Measurements from ENCODE around the gene CLMN.

CLMN gene

GRCh38 chr14:95240859-95241813 is 78.6 kb downstream of the CLMN start:
- DNase-seq (ENCODE audit: low read depth, low spot score) = no peak

- DNase-seq (ENCODE audit: low read depth, low spot score) = no peak
Measured at GRCh38 chr14:95238487-95239298, 81.0 kb downstream of the CLMN start.

GRCh38 chr14:95237958-95238340 is 81.8 kb downstream of the CLMN start:
- no peak for DNase-seq (ENCODE audit: low read depth, low spot score)

GRCh38 chr14:95237121-95237957 is 82.4 kb downstream of the CLMN start:
- no peak for DNase-seq (ENCODE audit: low read depth, low spot score)

GRCh38 chr14:95236221-95236620 is 83.5 kb downstream of the CLMN start:
- no peak for DNase-seq (ENCODE audit: low read depth, low spot score)

- no peak for DNase-seq (ENCODE audit: low read depth, low spot score)
Measured at GRCh38 chr14:95235767-95236166, 83.9 kb downstream of the CLMN start.

GRCh38 chr14:95235351-95235750 is 84.4 kb downstream of the CLMN start:
- DNase-seq (ENCODE audit: low read depth, low spot score) = peak; percentile 13

GRCh38 chr14:95234426-95234825 is 85.3 kb downstream of the CLMN start:
- no peak for DNase-seq (ENCODE audit: low read depth, low spot score)

GRCh38 chr14:95233702-95234241 is 85.9 kb downstream of the CLMN start:
- DNase-seq (ENCODE audit: low read depth, low spot score) = no peak

GRCh38 chr14:95232894-95233584 is 86.7 kb downstream of the CLMN start:
- DNase-seq (ENCODE audit: low read depth, low spot score) = no peak

GRCh38 chr14:95231966-95232633 is 87.6 kb downstream of the CLMN start:
- no peak for DNase-seq (ENCODE audit: low read depth, low spot score)

GRCh38 chr14:95229749-95230148 is 90.0 kb downstream of the CLMN start:
- DNase-seq (ENCODE audit: low read depth, low spot score) = no peak

- no peak for DNase-seq (ENCODE audit: low read depth, low spot score)
Measured at GRCh38 chr14:95228240-95228639, 91.5 kb downstream of the CLMN start.

GRCh38 chr14:95227279-95227860 is 92.3 kb downstream of the CLMN start:
- DNase-seq (ENCODE audit: low read depth, low spot score) = peak; percentile 88

GRCh38 chr14:95226801-95227200 is 92.9 kb downstream of the CLMN start:
- DNase-seq (ENCODE audit: low read depth, low spot score) = no peak

- DNase-seq (ENCODE audit: low read depth, low spot score) = no peak
Measured at GRCh38 chr14:95225251-95225887, 94.3 kb downstream of the CLMN start.

- DNase-seq (ENCODE audit: low read depth, low spot score) = peak; percentile 50
Measured at GRCh38 chr14:95222870-95223398, 96.8 kb downstream of the CLMN start.

GRCh38 chr14:95222151-95222631 is 97.5 kb downstream of the CLMN start:
- DNase-seq (ENCODE audit: low read depth, low spot score) = peak; percentile 73

GRCh38 chr14:95221531-95221930 is 98.2 kb downstream of the CLMN start:
- DNase-seq (ENCODE audit: low read depth, low spot score) = peak; percentile 15
